GM23338 (cell line): ENCODE results near the gene CATSPERZ. TPM values are rescaled to one million over a fixed set of nuclear protein-coding genes. Genes with fewer than 3 reads are reported as not detected.

Experiments
- ATAC-seq: fragments of 200-7000 bp; cut with Tn5 transposase; 3 replicates; pipeline ENCODE4 v1.9.1; 2020
- DNase-seq: peaks from one replicate; pipeline ENCODE4 v3.0.0-alpha.2; 2015; ENCODE audit warnings: low spot score
- H2AFZ ChIP-seq: fragments of 200-600 bp; sonication (generic); 2 replicates; pipeline ENCODE4 v1.8.0; 2016; ENCODE audit warnings: antibody characterized with exemption, mild to moderate bottlenecking, moderate library complexity
- H3F3A ChIP-seq: fragments of 200-600 bp; sonication (generic); replicated peaks from 2 replicates; pipeline ENCODE4 v1.8.0; 2017; ENCODE audit warnings: antibody characterized with exemption, mixed run types, low read depth
- H3K27ac ChIP-seq: fragments of 200-600 bp; sonication (generic); 2 replicates; pipeline ENCODE4 v1.6.1; 2016; ENCODE audit warnings: low read depth
- H3K27me3 ChIP-seq: fragments of 200-600 bp; sonication (generic); 2 replicates; pipeline ENCODE4 v1.8.0; 2016; ENCODE audit warnings: mild to moderate bottlenecking, mixed run types, moderate library complexity; ENCODE audit not compliant: insufficient read depth
- H3K36me3 ChIP-seq: fragments of 200-600 bp; sonication (generic); 2 replicates; pipeline ENCODE4 v1.8.0; 2016; ENCODE audit warnings: mild to moderate bottlenecking; ENCODE audit not compliant: insufficient read depth
- H3K4me1 ChIP-seq: fragments of 200-600 bp; sonication (generic); 2 replicates; pipeline ENCODE4 v1.8.0; 2016; ENCODE audit warnings: mild to moderate bottlenecking, moderate library complexity; ENCODE audit not compliant: insufficient read depth
- H3K4me2 ChIP-seq: fragments of 200-600 bp; sonication (generic); 2 replicates; pipeline ENCODE4 v1.7.1; 2017; ENCODE audit warnings: mixed run types
- H3K4me3 ChIP-seq: fragments of 200-600 bp; sonication (generic); 2 replicates; pipeline ENCODE4 v1.6.1; 2016; ENCODE audit warnings: mixed run types
- H3K79me2 ChIP-seq: fragments of 200-600 bp; sonication (generic); replicated peaks from 2 replicates; pipeline ENCODE4 v1.8.0; 2017; ENCODE audit warnings: mild to moderate bottlenecking; ENCODE audit not compliant: insufficient read depth
- H3K9me2 ChIP-seq: fragments of 200-600 bp; sonication (generic); 2 replicates; pipeline ENCODE4 v1.8.0; 2017; ENCODE audit not compliant: insufficient read depth
- H4K20me1 ChIP-seq: fragments of 200-600 bp; sonication (generic); replicated peaks from 2 replicates; pipeline ENCODE4 v1.8.0; 2017; ENCODE audit warnings: mild to moderate bottlenecking; ENCODE audit not compliant: insufficient read depth
- H3K27ac Mint-ChIP-seq: 2 replicates; pipeline ENCODE4 v1.8.0; 2020; ENCODE audit warnings: inconsistent platforms, mild to moderate bottlenecking, moderate library complexity, mixed read lengths
- H3K27me3 Mint-ChIP-seq: 3 replicates; pipeline ENCODE4 v1.8.0; 2022; ENCODE audit warnings: low read depth, mild to moderate bottlenecking, moderate library complexity, mixed read lengths, inconsistent platforms; ENCODE audit not compliant: insufficient read depth, poor library complexity
- H3K36me3 Mint-ChIP-seq: 3 replicates; pipeline ENCODE4 v1.8.0; 2021; ENCODE audit warnings: low read depth, mild to moderate bottlenecking, inconsistent platforms, moderate library complexity, mixed read lengths
- H3K4me1 Mint-ChIP-seq: 3 replicates; pipeline ENCODE4 v1.8.0; 2020; ENCODE audit warnings: mild to moderate bottlenecking, inconsistent platforms, mixed read lengths
- H3K4me3 Mint-ChIP-seq: 3 replicates; pipeline ENCODE4 v1.8.0; 2021; ENCODE audit warnings: moderate library complexity, mild to moderate bottlenecking, inconsistent platforms, mixed read lengths
- H3K9me3 Mint-ChIP-seq: 3 replicates; pipeline ENCODE4 v1.8.0; 2020; ENCODE audit warnings: moderate library complexity, mild to moderate bottlenecking, inconsistent platforms, mixed read lengths
- EZH2 ChIP-seq: fragments of 200-600 bp; sonication (generic); IDR thresholded peaks from one replicate; pipeline ENCODE4 v1.8.0; 2017; ENCODE audit warnings: antibody characterized with exemption, mild to moderate bottlenecking, low read depth; ENCODE audit not compliant: unreplicated experiment
- JUNB ChIP-seq: IDR thresholded peaks from one replicate; pipeline ENCODE4 v1.6.1; 2016; ENCODE audit warnings: antibody characterized with exemption; ENCODE audit not compliant: unreplicated experiment
- NANOG ChIP-seq: IDR thresholded peaks from 2 replicates; pipeline ENCODE4 v1.6.1; 2016; ENCODE audit warnings: antibody characterized with exemption, borderline replicate concordance
- POLR2AphosphoS5 ChIP-seq: IDR thresholded peaks from 2 replicates; pipeline ENCODE4 v1.6.1; 2016; ENCODE audit warnings: antibody characterized with exemption, low read depth
- STAT1 ChIP-seq: IDR thresholded peaks from one replicate; pipeline ENCODE4 v1.6.1; 2016; ENCODE audit warnings: antibody characterized with exemption; ENCODE audit not compliant: unreplicated experiment
- ZNF114 ChIP-seq: fragments of 250-450 bp; sonication (Bioruptor Pico); IDR thresholded peaks from 2 replicates; pipeline ENCODE4 v1.5.0; 2020; ENCODE audit warnings: mild to moderate bottlenecking, moderate library complexity
- ZNF331 ChIP-seq: fragments of 250-450 bp; sonication (Bioruptor Pico); IDR thresholded peaks from 2 replicates; pipeline ENCODE4 v1.5.0; 2020; ENCODE audit warnings: low read depth, mild to moderate bottlenecking, moderate library complexity
- long read RNA-seq: library from polyadenylated mRNA; unstranded; transcript quantifications from one replicate; pipeline ENCODE4 v2.0.0, GENCODE V29; 2020; ENCODE audit not compliant: unreplicated experiment
- polyA plus RNA-seq: library from polyadenylated mRNA; unstranded; fragments of >200 nt; fragmentation: Nextera tagmentation; extraction: Ambion mirVana; gene quantifications from 2 replicates; pipeline ENCODE4 v1.2.1, GENCODE V29; 2016
- total RNA-seq: library from RNA; depleted of rRNA; stranded (reverse); fragments of >200 nt; shearing (Covaris generic); gene quantifications from 2 replicates; pipeline ENCODE4 v1.2.3, GENCODE V29; 2014; rRNA removed
- TF ChIP-seq, protein P1 (sequence below): IDR thresholded peaks from one replicate; pipeline ENCODE4 v1.6.1; 2018; ENCODE audit warnings: antibody characterized with exemption; ENCODE audit not compliant: unreplicated experiment
- TF ChIP-seq, protein P2 (sequence below), 2 experiments: fragments of 200-600 bp in 1 of 2; sonication (generic) in 1 of 2; conservative IDR thresholded peaks; 2 replicates each; pipeline versions ENCODE4 v1.5.1 to v1.6.1; 2016 to 2017; ENCODE audit warnings: antibody characterized with exemption in 2 of 2, low read depth in 2 of 2, mild to moderate bottlenecking in 2 of 2, moderate library complexity in 1 of 2
- TF ChIP-seq, protein P3 (sequence below): IDR thresholded peaks from 2 replicates; pipeline ENCODE4 v1.6.1; 2016; ENCODE audit warnings: antibody characterized with exemption

The CATSPERZ gene, protein sequence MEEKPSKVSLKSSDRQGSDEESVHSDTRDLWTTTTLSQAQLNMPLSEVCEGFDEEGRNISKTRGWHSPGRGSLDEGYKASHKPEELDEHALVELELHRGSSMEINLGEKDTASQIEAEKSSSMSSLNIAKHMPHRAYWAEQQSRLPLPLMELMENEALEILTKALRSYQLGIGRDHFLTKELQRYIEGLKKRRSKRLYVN
- not detected in 2 replicates for total RNA-seq
- 0.99 and 1.8 TPM in 2 replicates for polyA plus RNA-seq
- long read RNA-seq = 0 reads

DNA sequence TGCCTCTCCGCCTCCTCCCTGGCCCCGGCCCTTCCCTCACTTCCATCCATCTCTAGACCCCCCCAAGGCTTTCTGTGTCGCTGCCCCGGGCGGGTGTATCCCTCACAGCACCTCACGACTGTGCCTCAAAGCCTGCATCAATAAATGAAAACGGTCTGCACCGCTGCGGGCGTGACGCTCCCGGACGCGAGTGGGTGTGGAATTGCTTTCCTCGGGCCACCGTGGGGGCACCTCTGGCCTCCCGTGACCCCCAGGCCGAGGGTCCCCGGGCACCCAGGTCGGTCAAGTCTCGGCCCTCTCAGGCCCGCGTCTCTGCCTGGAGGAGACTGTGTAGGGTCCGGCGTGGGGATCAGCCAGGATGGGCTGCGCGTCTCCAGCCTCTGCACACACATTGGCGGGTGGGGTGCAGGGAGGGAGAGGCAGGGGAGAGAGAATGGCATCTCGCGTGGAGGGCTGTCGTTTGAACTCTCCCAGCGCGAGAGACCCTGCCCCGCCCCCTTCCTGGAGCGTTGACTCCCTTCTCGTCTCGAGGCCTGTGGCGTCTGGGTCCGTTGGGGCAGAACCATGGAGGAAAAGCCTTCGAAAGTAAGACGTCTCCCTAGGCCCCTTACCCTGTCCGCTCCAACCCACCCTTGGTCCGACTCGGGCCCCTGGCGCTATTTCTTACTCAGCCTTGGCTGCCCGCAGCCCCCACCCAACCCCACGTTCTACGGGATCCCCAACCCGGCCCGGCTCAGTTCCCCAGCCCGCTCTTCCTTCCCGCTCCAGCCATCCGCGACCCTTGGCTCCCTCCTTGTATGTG, at the start of gene CATSPERZ:
TSS of gene CATSPERZ (plus strand) at position 512 of the 802 bp plus-strand sequence. CDS start at position 565, 53 bp downstream.
- peaks cover 19% of the 10 kb centered on the region for H3K4me1 Mint-ChIP-seq
- Histone ChIP-seq H3K36me3 (no peaks in the 10 kb centered on the region), H3K27me3 (peaks cover 83% of the 10 kb centered on the region), H3K4me3 (peak within 1 kb of the TSS; percentile 56), H3F3A (peaks cover 25% of the 10 kb centered on the region), H3K4me1 (peaks cover 12% of the 10 kb centered on the region; the same call in 1 of the 2 replicates), H4K20me1 (peaks cover 16% of the 10 kb centered on the region; the same call in 1 of the 2 replicates), H3K9me2 (no peaks in the 10 kb centered on the region), H3K4me2 (peak within 1 kb of the TSS; percentile 81), H3K79me2 (no peaks in the 10 kb centered on the region), H3K27ac (no peak within 1 kb of the TSS), H2AFZ (peak within 1 kb of the TSS; percentile 97)
- no peak within 1 kb of the TSS for H3K27ac Mint-ChIP-seq
- H3K9me3 Mint-ChIP-seq = no peaks in the 10 kb centered on the region; the same call in 2 of the 3 replicates
- DNase-seq (peak; percentile 81), ATAC-seq (peak; percentile 14)
- H3K27me3 Mint-ChIP-seq = peaks cover 82% of the 10 kb centered on the region
- H3K36me3 Mint-ChIP-seq = no peaks in the 10 kb centered on the region
- TF ChIP-seq STAT1 (no peak), JUNB (no peak), EZH2 (peak; percentile 40)
- H3K4me3 Mint-ChIP-seq = peak within 1 kb of the TSS; percentile 73

DNA sequence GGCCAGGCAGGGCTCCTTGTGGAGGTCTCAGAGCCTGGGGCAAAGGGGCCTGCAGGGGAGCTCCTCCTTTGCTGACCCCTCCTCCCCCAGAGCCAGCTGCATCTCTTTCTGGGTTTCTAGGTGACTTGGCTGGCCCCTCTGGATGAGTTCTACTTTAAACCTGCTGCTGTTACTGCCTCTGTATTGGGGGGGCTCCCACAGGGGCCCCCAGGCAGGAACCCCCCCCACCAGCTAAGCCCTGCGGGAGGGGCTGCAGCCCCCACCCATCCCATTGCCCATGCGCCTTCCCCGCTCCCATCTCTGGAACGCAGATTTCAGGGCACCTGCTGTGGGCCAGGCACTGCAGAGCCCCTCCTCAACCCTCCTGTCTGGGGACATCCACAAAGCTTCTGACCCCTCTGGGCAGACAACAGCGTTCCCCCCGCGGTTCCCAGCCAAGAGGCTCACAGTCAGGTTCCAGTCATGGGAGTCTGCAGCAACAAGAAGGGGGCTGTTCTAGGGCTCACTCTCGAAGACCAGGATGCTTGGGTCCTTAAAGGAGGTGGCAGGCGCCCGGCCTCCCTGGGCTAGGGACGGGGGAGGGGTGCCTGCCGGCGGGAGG, 49.6 kb upstream of the CATSPERZ start:
- peak overlapping the region; percentile 88 for H3K4me3 Mint-ChIP-seq
- Histone ChIP-seq H3K27me3 (no peaks in the 10 kb centered on the region), H3K4me1 (peaks cover 32% of the 10 kb centered on the region), H3K4me2 (peak overlapping the region; percentile 100), H3K9me2 (no peaks in the 10 kb centered on the region), H3K4me3 (peak overlapping the region; percentile 100), H4K20me1 (no peaks in the 10 kb centered on the region; the same call in none of the 2 replicates), H3K36me3 (no peaks in the 10 kb centered on the region), H2AFZ (no peak overlapping the region; the same call in 1 of the 2 replicates), H3K79me2 (peaks cover 27% of the 10 kb centered on the region), H3F3A (peaks cover 38% of the 10 kb centered on the region), H3K27ac (peak overlapping the region; percentile 96)
- H3K4me1 Mint-ChIP-seq = peaks cover 39% of the 10 kb centered on the region
- peak; percentile 1 for ATAC-seq
- no peaks in the 10 kb centered on the region for H3K9me3 Mint-ChIP-seq
- peak overlapping the region; percentile 94 for H3K27ac Mint-ChIP-seq
- peak; percentile 59 for DNase-seq
- H3K36me3 Mint-ChIP-seq = peaks cover 13% of the 10 kb centered on the region
- peaks cover 32% of the 10 kb centered on the region for H3K27me3 Mint-ChIP-seq
- TF ChIP-seq ZNF331 (CRISPR knock-in tag) = no peak
- TF ChIP-seq, protein P1, sequence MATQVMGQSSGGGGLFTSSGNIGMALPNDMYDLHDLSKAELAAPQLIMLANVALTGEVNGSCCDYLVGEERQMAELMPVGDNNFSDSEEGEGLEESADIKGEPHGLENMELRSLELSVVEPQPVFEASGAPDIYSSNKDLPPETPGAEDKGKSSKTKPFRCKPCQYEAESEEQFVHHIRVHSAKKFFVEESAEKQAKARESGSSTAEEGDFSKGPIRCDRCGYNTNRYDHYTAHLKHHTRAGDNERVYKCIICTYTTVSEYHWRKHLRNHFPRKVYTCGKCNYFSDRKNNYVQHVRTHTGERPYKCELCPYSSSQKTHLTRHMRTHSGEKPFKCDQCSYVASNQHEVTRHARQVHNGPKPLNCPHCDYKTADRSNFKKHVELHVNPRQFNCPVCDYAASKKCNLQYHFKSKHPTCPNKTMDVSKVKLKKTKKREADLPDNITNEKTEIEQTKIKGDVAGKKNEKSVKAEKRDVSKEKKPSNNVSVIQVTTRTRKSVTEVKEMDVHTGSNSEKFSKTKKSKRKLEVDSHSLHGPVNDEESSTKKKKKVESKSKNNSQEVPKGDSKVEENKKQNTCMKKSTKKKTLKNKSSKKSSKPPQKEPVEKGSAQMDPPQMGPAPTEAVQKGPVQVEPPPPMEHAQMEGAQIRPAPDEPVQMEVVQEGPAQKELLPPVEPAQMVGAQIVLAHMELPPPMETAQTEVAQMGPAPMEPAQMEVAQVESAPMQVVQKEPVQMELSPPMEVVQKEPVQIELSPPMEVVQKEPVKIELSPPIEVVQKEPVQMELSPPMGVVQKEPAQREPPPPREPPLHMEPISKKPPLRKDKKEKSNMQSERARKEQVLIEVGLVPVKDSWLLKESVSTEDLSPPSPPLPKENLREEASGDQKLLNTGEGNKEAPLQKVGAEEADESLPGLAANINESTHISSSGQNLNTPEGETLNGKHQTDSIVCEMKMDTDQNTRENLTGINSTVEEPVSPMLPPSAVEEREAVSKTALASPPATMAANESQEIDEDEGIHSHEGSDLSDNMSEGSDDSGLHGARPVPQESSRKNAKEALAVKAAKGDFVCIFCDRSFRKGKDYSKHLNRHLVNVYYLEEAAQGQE = no peak
- TF ChIP-seq JUNB = no peak
- no peak; the same call in 1 of the 2 replicates for TF ChIP-seq POLR2AphosphoS5
- no peak for TF ChIP-seq NANOG
- TF ChIP-seq, protein P2, sequence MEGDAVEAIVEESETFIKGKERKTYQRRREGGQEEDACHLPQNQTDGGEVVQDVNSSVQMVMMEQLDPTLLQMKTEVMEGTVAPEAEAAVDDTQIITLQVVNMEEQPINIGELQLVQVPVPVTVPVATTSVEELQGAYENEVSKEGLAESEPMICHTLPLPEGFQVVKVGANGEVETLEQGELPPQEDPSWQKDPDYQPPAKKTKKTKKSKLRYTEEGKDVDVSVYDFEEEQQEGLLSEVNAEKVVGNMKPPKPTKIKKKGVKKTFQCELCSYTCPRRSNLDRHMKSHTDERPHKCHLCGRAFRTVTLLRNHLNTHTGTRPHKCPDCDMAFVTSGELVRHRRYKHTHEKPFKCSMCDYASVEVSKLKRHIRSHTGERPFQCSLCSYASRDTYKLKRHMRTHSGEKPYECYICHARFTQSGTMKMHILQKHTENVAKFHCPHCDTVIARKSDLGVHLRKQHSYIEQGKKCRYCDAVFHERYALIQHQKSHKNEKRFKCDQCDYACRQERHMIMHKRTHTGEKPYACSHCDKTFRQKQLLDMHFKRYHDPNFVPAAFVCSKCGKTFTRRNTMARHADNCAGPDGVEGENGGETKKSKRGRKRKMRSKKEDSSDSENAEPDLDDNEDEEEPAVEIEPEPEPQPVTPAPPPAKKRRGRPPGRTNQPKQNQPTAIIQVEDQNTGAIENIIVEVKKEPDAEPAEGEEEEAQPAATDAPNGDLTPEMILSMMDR (conservative IDR thresholded peaks at IDR 0.05; ENCODE audit: low read depth in 2 of 2) = no peak
- no peak for TF ChIP-seq ZNF114 (CRISPR knock-in tag)
- TF ChIP-seq, protein P3, sequence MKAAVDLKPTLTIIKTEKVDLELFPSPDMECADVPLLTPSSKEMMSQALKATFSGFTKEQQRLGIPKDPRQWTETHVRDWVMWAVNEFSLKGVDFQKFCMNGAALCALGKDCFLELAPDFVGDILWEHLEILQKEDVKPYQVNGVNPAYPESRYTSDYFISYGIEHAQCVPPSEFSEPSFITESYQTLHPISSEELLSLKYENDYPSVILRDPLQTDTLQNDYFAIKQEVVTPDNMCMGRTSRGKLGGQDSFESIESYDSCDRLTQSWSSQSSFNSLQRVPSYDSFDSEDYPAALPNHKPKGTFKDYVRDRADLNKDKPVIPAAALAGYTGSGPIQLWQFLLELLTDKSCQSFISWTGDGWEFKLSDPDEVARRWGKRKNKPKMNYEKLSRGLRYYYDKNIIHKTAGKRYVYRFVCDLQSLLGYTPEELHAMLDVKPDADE = no peak
- TF ChIP-seq EZH2 = no peak
